Measurements from ENCODE around the gene HAO2.
"Not testable (repeated sequence)": the region's sequence is repeated elsewhere in the genome, so short reads cannot be mapped to it uniquely, and the experiment has no call there.

Gene HAO2

GRCh38 chr1:119368554-119368953 lies at the start of gene HAO2:
HAO2 (plus strand) TSS chr1:119368785; CDS start chr1:119381086, 12,301 bp downstream.
- DNase-seq (ENCODE audit: low read depth) = no peak

DNA sequence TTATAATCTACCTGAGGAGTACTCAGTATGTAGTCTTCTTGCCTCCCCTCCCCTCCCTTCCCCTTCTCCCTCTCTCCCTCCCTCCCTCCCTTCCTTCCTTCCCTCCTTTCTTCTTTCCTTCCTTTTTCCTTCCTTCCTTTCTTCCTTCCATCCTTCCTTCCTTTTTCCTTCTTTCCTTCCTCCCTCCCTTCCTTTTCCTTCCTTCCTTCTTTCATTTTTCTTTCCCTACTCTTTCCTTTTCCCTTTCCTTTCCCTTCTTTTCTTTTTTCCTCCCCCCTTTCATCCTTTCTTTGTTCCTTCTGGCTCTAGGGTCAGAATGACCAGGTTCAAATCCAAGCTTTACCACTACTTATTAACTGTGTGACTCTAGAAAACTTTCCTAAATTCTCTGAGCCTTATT lies 48.5 kb upstream of the HAO2 start:
- no peak for DNase-seq (ENCODE audit: low read depth)

DNA sequence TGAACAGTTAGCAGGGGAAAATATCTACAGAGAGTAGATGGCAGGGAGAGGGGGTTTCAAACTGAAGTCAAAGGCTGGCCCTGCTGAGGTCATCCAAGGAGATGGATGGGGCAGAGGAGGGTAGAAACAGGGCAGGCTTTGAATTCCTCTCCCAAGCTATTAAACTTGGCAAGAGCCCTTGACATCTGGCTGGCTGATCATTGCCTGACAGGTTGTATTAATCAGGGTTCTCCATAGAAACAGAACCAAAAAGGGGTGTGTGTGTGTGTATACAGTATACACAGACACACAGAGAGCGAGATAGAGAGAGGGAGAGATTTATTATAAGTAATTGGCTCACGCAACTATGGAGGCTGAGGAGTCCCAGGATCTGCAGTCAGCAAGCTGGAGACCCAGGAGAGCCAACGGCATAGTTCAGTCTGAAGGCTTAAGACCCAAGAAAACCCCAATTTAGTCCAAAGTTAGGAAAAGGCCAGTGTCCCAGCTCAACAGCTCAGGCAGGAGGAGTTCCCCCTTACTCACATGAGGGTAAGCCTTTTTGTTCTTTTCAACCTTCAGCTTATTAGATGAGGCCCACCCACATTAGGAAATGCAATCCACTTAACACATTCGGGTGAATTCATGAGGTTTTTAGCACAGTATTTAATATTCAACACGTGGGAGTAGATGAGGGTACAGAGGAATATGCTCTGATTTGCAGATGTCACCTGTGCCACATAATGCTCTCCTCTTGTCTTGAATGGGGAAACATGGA lies 46.7 kb upstream of the HAO2 start:
- DNase-seq (ENCODE audit: low read depth) = no peak

- no peak for DNase-seq (ENCODE audit: low read depth)
Measured at GRCh38 chr1:119323216-119323982, 45.2 kb upstream of the HAO2 start.

DNA sequence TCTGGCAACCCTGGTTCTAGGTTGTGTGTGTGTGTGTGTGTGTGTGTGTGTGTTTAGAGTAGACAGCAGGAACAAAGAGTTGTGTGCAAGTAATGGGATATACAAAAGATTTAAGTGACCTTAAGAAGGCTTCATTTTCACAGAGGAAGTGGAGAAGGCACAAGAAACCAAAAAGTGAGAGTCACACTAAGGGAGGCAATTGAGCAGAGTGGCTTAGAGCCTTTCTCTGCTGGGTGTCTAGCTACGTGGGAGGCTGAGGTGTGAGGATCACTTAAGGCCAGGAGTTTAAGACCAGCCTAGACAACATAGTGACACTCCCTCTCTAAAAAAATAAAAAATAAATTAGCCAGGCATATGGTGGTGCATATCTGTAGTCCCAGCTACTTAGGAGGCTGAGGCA lies 44.4 kb upstream of the HAO2 start:
- no peak for DNase-seq (ENCODE audit: low read depth)

DNA sequence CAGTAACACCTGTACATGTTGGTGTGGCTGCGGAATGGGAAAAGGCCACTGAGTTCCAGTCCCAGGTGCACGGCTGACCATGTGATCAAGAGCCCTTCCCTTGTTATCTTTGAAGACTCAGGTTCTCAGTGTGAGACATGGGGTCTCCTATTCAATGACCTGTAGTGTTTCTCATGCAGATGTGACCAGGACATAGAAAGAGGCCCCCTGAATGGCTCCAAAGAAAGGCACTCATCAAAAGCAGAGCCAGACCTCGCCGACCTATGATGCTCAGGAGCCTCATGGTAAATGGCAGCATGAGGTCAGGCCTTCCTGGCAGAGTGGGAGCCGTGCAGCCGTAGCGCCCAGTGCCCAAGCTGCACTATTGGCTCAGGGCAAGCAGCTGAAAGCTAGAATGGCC lies 42.3 kb upstream of the HAO2 start:
- DNase-seq (ENCODE audit: low read depth) = no peak

- DNase-seq (ENCODE audit: low read depth) = no peak
Measured at GRCh38 chr1:119327094-119327449, 41.5 kb upstream of the HAO2 start.

DNA sequence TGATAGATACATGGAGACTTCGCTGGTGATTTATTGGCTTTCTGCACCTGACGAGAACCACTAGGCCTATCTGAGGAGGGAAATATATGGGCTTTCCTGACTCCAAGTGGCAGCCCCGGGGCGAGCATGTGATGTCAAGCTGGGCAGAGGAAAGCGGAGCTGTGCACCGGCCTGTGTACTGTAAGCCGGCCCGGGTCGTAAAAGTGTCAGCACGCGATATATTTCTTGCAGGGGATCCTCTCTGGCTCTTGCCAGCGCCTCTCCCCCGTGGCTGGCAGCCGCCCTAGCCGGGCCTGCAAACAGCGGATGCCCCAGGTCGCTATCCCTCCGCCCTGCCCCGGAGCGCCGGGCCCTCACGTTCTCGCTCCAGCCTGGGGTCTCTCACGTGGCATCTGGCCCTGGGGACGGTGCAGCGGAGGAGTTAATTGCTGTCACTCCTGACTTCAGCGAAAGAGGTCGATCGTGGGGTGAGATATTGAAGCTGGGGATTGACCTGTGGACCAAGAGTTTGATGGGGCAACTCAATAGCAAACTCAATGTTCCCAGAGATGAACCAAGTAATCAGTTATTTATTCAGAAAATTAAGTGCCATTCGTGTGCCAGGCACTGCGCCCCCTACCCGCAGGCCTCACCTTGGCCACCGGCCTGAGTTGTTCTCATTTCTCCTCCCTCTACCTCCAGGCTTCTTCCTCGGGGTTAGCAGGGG lies 41.0 kb upstream of the HAO2 start:
- no peak for DNase-seq (ENCODE audit: low read depth)

DNA sequence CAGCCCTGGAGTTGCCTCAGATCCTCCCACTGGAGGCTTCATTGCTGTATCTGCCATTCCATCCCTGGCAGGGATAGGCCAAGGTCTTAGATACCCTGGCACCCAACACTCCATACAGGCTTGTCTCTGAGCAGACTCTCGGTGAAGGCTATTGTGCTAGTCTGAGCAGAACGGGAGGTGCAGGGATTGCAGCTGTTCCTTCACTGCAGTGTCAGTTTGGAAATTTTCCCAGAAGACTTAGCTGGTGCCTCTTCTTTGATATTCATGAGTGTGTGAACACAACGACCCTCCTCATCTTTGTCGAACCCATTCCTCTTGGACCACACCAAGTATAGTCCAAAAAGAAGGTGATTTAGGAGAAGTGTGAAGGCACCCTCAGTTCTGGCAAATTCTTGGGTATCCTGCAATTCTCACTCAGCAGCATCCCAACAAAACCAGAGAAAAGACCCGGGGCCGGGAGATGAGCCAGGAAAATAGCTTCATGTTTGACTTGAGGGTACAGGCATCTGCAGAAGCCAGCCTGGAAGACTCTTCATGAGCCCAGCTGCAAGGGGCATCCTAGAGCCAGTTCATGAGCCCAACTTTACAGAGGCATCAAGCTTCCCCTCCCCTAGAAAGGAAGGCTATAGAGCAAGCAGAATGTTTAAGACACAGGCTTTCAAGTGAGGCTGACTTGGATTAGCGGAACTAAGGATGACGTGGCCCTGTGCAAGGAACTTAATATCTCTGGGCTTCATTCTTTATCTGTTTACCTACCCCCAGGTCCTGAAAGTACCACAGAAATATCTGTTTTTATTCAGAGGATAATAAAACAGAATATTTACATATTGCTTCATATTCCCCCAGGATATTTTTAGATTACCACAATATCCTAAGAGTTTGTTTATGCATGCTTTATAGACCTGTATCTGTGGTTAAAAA lies 38.8 kb upstream of the HAO2 start:
- no peak for DNase-seq (ENCODE audit: low read depth)

GRCh38 chr1:119330466-119331189 lies 38.0 kb upstream of the HAO2 start:
- DNase-seq (ENCODE audit: low read depth) = no peak

- no peak for DNase-seq (ENCODE audit: low read depth)
Measured at GRCh38 chr1:119331190-119331515, 37.4 kb upstream of the HAO2 start.

GRCh38 chr1:119331915-119332314 lies 36.7 kb upstream of the HAO2 start:
- DNase-seq (ENCODE audit: low read depth) = no peak

- no peak for DNase-seq (ENCODE audit: low read depth)
Measured at GRCh38 chr1:119332622-119333021, 36.0 kb upstream of the HAO2 start.

GRCh38 chr1:119333163-119333896 lies 35.3 kb upstream of the HAO2 start:
- DNase-seq (ENCODE audit: low read depth) = no peak

GRCh38 chr1:119333897-119334250 lies 34.7 kb upstream of the HAO2 start:
- DNase-seq (ENCODE audit: low read depth) = not testable (repeated sequence)

- no peak for DNase-seq (ENCODE audit: low read depth)
Measured at GRCh38 chr1:119336848-119337247, 31.7 kb upstream of the HAO2 start.

DNA sequence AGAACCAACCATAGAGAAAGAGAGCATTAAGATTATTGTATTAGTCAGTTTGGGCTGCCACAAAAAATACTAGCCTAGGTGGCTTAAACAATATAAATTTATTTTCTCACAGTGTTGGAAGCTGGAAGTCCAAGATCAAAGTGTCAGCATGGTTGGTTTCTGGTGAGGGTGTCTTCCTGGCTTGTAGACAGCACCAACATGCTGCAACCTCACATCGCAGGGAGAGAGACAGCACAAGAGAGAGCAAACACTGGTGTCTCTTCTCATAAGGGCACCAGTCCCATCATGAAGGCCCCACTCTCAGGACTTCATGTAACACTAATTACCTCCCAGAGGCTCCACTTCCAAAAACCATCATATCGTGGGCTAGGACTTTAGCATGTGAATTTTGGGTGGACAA lies 30.6 kb upstream of the HAO2 start:
- DNase-seq (ENCODE audit: low read depth) = no peak

DNA sequence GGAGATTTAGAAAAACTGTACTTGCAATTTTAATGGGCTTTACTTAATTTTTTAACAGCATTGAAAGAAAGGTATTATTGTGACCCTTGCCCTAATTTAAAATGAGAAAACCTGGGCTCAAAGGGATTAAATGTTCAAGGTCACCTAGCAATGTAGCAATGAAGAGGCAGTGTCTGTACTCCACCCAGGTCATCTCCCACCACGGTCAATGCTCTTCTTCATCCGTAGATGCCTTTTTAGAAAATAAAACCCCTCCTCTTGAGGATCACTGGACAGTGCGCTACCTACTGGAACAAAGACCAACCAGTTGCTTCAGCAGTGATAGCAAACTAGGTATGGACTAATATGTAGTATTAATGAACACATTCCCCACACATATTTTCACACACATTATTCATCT lies 29.8 kb upstream of the HAO2 start:
- DNase-seq (ENCODE audit: low read depth) = no peak

DNA sequence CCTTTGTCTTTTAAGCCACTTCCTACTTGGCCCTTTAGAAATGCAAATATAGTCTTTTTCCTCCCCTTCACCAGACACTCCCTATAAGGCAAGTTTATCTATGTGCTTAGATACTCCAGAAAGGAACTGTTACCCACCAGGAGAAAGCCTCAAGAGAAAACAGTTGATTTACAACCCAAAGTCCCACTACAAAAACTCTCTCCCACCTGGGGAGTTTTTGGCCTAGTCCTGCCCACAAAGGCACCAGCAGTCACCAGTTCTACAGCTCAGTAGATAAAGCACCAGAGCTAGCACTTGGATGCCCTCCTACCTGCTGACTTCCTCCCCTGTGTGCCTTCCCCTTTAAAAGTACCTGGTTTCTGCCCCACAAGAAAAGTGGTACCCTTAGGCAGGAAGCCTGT lies 27.7 kb upstream of the HAO2 start:
- no peak for DNase-seq (ENCODE audit: low read depth)

DNA sequence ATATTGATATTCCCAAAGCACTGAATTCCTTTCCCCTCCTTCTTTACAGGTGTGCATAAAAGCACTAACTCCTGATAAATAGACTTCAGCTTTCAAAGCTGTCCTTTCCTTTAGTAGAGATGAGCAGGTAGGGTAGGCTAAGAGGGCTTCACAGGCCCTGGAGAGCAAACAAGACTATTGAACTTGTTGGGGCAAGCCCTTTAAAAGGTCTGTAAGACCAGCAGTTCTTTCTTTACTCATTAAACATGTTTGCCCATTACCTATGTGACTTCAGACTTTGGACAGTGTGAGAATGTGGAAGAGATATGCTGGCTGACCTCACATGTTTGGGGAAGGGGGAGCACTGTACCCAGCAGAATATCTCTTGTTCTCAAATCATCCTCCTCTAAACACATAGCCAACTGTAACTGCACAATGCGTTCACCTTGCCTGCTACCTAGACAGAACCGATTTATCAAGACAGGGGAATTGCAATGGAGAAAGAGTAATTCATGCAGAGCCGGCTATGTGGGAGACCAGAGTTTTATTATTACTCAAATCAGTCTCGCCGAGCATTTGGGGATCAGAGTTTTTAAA lies 27.1 kb upstream of the HAO2 start:
- DNase-seq (ENCODE audit: low read depth) = no peak
